OCI-M1 (cell line): Measurements from ENCODE around the gene SGCD.

Experiments used
- DNase-seq: peaks from one replicate; lab custom pipeline; 2025; lab: John Stamatoyannopoulos, UW

Gene SGCD

DNA sequence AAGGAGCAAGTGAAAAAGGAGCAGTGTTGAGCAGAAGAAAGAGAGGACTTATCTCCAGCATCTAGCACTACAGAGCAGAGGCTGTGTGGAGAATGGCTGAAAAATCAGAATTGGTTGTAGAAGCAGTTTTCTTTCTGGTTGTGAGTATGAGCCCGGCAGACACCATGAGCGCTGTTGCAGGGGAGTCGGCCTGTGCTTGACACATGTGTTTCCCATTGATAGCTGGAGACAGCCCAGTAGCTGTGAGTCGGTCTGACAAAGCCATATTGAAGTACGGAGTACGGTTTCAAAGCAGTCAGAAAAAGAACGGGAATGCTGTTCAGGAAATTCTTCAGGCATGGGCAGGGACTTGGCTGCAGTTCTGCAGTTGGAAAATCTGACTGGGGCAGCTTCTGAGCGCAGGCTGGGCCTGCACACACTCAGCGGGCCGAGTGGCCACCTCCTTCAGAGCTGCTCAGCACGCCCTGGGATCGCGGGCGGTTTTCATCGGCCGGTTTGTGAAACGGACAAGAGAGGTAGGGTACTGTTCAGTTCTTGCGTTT lies at the start of gene SGCD:
Gene SGCD, plus strand, starts transcription at position 447 of the 542 bp plus-strand sequence.
- DNase-seq: no peak

DNA sequence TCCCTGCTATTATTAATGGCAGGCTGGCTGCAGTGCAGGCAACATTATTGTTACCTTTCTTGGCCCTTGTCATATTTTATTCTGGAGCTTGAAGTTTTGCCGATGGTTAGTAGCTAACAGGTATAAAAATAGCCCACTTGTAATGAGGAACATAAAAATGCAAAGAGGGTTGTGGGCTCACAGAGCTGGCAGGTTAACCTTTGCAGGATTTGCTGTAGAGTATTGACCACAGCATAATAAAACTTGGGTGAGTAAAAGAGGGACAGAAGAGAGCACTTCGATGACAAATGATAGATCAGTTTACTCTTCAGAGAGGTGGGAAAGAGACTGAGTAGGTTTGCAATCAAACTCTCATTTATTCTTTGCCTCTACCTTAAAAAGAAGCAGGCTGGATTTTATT lies 49.7 kb upstream of the SGCD start:
- DNase-seq: no peak

GRCh38 chr5:156295431-156295830 lies 31.5 kb upstream of the SGCD start:
- DNase-seq: no peak

DNA sequence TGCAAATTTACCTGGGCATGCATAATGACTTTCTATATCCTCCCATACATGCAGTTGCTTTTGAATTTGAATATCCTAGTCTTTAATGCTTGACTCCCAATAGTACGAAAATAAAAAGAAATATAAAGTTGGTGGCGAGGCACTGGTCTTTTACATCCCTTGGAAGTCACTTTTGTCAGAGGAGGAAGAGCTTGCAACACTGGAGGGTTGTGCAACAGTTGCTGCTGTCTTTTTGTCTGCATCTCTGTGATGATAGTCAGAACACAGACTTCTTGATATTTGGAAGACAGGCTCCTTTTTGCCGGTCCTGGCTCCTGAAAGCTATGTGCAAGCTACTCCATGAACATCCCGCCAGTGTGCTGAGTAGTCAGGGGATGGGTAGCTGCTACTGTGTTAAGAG lies 16.8 kb upstream of the SGCD start:
- no peak for DNase-seq

GRCh38 chr5:156312897-156313694 lies 13.9 kb upstream of the SGCD start:
- no peak for DNase-seq

DNA sequence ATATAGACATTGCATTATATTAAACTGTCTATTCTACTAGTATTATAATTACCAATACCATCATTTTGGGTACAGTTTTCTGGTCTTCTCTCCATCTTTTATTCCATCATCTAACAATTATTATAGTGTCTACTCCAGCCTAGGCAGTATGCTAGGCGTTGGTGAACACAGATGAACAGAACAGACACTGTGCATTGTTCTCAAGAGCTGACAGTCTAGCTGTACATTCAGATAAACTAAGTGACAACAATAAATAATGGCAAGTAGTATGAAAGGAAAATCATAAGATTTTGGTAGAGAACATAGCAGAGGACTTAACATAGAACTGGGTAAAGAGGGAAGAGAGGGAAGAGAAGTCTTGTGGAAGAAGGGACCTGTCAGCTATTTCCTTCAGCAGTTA lies 12.5 kb upstream of the SGCD start:
- no peak for DNase-seq

DNA sequence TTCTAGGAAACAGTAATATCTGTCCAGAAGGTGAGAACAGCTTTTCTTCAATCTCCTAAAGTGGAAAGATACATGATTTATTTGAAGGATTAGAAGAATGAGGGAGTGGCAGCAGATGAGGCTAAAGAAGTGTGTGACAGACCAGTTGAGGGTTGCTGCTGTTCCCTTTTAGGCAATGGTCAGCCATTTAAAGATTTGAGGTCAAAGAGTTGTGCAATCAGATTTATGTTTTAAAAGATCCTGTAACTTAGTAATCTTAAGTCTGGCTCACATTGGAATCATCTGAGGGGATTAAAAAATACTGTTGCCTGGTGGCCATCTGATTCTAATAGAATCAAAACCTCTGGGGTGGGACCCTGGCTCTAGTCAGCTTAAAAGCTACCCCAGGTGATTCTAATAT lies 4.3 kb upstream of the SGCD start:
- DNase-seq: no peak

GRCh38 chr5:156327296-156327695 lies 332 bp downstream of the SGCD start:
- no peak for DNase-seq

GRCh38 chr5:156328161-156328560 lies 1.2 kb downstream of the SGCD start:
- no peak for DNase-seq

GRCh38 chr5:156328766-156329165 lies 1.8 kb downstream of the SGCD start:
- DNase-seq: no peak

DNA sequence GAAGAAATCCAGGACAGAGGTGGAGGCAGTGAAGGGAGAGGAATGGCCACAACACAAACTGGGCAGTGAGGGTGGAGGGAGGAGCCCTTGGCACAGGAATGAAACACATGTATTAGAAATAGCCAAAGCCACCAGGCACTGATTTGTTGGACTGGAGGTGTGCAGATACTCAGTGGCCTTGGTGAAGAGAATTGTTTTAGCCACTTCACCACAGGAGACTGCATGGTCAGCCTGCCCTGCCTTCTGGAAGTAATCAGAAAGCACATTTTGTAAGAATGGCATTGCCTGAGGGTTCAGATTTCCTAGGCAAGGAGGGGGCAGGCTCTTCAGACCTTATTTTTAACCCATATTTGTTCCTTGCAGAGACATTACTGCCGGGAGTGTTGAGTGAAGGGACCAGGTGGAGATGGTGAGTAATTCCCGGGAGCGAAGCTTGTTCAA lies 2.2 kb downstream of the SGCD start:
- DNase-seq: no peak

GRCh38 chr5:156330141-156330870 lies 3.3 kb downstream of the SGCD start:
- no peak for DNase-seq

DNA sequence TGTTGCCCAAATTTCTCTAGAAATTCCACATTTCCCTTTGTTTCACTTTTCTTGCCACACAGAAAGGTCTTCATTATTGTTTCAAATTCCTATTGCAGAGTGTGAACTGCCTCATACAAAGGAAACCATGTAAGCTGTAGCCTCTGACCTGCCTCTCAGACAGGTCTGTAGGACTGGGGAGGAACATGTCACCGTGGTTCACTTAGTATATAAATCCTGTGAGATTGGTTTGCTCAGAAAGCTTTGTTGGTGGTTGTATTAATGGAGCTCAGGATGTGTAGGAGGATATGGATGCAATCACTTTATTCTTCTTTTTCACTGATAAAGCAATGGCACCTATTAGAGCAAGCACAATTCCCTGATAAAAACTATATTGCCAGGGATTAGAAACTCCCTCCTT lies 4.2 kb downstream of the SGCD start:
- DNase-seq: no peak

DNA sequence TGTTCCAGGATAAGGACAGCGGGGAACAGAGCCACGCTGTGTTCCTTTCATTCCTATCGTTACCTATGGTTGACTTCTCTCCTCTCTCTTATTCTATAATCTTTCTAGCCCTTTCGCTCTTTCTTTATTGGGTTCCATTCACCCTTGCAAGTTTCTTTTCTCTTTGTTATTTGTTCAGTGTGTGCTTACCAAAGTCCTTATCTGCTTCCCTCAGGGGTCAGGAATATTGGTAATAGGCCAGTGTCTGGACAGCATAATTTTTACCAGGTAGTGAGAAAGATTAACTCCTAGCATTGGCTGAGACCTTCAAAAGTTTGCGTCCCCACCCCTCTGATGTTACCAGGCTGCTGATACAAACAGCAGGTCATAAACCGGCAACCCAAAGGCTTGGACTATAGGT lies 4.9 kb downstream of the SGCD start:
- DNase-seq: no peak

GRCh38 chr5:156332245-156332644 lies 5.3 kb downstream of the SGCD start:
- no peak for DNase-seq

GRCh38 chr5:156339139-156339841 lies 12.3 kb downstream of the SGCD start:
- no peak for DNase-seq

- DNase-seq: no peak
Measured at GRCh38 chr5:156340893-156341292, 13.9 kb downstream of the SGCD start.

DNA sequence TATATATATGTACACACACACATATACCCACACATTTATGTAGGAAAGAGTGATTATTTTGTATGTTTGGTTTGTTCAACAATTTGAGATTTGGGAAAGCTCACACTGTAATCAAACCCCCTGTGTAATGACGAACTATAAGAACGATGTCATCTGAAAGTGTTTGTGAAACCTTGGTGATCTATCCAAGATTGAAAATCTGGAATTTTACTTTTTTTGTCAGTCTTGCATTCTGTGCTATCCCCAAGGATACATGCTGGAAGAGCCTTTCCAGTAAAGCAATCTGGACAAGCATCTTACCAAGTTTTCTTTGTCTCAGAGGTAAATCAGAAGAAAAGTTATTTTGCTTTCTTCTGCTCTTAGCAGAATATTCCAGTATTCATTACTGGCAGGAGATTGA lies 23.3 kb downstream of the SGCD start:
- no peak for DNase-seq

DNA sequence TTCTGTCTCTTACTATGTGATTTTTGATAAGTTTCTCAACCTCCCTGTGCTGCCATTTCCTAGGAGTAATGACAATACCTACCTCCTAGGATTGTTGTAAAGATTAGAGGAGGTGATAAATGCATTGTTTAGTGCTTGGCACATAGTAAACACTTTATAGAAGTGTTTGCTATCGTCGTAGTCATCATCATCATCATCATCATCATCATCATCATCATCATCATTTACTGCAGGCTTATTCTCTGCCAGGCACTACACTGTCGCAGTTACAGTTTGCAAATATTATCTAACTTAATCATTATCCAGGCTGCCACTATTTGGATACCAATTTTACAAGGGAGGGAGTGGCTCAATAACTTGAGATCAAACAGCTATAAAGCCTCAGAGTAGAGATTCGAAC lies 24.5 kb downstream of the SGCD start:
- DNase-seq: no peak

DNA sequence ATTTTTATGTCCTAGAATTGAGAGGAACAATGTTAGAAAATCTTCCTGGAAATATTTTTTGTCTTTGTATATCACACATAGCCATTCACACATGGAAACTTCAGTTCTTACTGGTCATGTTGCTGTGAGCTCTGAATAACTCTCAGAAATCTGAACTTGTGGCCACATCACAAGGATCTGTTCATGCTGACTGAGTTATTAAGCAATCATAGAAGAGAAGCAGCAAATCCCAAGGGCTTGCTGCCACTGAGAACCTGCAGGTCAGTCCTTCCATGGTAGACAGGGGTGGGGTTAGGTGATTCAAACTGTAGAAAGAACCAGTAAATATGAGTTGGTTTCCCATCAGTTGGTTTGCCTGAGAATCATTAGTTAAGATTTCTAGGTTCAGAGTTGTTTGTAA lies 27.6 kb downstream of the SGCD start:
- no peak for DNase-seq

- no peak for DNase-seq
Measured at GRCh38 chr5:156356238-156356637, 29.3 kb downstream of the SGCD start.

DNA sequence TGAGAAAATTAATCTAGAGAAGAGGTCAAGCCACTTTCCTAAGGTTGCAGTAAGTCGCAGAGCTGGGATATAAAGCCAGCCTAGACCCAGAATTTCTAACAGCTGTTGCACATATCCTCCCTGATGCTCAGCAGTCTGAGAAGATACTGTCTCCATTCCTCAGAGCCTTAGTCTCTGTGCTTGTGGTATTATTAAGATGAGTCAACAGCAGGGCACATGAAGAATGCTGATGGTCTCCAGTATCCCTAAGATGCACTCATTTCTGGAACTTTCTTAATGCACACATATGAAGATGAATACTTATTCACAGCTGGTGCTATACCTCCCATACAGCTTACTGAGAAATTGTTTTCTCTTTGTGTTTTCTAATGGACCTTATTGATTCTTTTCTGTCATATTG lies 32.5 kb downstream of the SGCD start:
- DNase-seq: no peak
